ENCODE data around the gene CRTC1.

Gene CRTC1, protein sequence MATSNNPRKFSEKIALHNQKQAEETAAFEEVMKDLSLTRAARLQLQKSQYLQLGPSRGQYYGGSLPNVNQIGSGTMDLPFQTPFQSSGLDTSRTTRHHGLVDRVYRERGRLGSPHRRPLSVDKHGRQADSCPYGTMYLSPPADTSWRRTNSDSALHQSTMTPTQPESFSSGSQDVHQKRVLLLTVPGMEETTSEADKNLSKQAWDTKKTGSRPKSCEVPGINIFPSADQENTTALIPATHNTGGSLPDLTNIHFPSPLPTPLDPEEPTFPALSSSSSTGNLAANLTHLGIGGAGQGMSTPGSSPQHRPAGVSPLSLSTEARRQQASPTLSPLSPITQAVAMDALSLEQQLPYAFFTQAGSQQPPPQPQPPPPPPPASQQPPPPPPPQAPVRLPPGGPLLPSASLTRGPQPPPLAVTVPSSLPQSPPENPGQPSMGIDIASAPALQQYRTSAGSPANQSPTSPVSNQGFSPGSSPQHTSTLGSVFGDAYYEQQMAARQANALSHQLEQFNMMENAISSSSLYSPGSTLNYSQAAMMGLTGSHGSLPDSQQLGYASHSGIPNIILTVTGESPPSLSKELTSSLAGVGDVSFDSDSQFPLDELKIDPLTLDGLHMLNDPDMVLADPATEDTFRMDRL

DNA sequence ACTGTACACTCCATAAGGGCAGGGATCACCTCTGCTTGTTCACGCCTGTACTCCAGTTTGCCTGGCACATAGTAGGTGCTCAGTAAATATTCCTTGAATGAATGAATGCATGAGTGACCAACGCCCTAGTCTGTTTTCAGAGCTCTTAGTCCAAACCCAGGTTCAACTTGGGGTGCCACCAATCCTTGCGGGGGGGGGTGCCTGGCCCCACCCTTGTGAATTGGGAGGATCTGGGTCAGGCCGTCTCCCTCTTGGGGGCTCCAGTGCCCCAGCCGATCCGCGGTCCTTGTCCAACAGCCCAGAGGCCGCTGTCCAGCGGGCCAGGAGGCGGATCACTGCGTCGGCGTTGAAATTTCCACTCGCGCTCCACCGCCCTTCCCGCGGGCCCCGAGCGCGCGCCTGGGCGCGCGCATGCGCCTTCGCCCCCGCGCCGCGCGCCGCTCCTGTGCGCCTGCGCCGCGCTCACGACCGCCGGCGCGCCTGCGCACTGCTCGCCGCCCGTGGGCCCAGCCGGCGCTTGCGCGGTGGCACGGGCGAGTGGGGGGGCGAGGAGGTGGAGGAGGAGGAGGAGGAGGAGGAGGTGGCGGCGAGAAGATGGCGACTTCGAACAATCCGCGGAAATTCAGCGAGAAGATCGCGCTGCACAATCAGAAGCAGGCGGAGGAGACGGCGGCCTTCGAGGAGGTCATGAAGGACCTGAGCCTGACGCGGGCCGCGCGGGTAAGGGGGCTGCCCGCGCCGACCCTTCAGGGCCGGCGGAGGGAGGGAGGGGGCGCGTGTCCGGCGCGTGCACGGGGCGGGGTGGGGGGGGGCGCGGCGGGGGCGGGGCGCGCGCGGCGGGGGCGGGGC, at the start of gene CRTC1:
TSS of gene CRTC1 (plus strand) at position 572 of the 849 bp plus-strand sequence. CDS start at position 595, 23 bp downstream.
- DNase-seq (ENCODE audit: low spot score) = peak; percentile 98

DNA sequence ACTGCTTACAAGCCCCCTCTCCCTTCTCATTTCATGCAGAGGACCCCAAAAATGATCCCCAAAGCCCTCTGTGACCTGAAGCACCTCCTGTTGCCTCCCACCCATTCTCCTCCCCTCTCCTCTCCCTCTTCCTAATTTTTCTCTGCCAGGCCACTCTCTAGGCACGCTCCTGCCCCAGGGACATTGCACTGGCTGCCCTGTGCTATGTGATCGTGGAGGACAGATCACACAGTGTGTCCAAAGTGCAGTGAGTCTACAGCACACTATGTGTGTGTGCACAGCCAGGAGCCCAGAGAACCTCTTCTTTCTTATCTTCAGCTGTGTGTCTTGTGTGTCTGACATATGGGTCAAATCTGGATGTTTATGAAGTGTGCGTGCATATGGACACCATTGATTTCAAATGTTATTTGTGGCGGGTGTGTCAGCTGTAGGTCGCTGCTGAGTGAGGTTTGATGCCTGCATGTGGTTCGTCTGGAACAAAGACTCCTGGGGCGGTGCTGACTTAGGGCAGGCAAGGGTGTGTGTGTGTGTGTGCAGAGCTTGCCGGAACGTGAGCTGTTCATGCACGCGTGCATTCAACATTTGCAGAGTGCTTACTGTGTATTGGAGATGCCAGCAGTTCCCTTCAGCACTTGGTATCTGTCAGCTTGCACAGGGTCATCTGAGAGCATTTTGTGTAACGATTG, 48.7 kb upstream of the CRTC1 start:
- no peak for DNase-seq (ENCODE audit: low spot score)

DNA sequence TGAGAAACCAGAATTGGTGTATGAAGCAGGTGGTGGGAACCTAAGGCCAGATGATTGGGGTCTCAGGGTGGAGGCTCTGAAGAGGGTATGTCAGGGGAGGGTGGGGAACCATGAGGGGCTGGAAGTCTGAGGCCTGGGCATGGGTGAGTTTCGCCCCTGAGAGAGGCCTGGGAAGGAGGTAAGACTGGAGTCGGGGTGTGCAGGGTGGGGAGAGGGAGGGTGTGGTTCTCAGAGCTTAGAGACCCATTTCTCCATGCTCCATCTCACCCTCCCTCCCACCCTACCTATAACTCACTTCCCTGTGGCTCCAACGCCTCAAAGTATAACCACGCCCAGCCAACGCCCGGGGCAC, 47.7 kb upstream of the CRTC1 start:
- DNase-seq (ENCODE audit: low spot score) = no peak

DNA sequence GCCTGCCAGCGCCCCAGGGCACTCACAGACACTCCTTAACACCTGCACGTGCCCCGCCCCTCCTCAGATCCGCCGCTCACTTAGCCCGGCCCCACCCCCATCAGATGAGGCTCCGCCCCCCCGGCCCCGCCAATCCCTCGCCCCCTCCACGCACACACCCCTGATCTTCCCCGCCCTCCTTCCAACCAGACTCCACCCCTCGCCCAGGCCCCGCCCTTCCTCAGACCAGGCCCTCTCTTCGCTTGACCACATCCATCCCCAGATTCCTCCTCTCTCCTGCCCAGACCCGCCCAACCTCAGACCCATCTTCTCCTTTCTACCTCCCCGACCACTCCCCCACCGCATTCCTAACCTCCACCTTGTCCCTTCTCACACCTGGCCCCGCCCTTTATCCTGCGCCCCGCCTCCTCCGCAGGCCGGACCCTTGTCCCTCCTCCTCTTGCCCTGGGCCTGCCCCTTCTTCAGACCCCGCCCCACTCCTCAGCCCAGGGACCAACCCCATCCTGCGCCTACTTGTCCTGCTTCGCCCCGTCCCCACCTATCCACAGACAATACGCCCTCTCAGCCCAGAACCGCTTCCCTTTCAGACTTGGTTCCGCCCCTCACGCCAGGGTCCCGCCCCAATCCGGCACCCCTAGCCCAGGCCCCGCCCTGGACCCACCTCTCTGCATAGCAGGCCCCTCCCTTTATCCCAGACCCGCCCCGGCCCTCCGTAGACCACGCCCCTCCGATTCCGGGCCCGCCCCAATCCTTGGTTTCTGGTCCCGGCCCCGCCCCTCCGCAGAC, 47.1 kb upstream of the CRTC1 start:
- DNase-seq (ENCODE audit: low spot score) = peak; percentile 96

DNA sequence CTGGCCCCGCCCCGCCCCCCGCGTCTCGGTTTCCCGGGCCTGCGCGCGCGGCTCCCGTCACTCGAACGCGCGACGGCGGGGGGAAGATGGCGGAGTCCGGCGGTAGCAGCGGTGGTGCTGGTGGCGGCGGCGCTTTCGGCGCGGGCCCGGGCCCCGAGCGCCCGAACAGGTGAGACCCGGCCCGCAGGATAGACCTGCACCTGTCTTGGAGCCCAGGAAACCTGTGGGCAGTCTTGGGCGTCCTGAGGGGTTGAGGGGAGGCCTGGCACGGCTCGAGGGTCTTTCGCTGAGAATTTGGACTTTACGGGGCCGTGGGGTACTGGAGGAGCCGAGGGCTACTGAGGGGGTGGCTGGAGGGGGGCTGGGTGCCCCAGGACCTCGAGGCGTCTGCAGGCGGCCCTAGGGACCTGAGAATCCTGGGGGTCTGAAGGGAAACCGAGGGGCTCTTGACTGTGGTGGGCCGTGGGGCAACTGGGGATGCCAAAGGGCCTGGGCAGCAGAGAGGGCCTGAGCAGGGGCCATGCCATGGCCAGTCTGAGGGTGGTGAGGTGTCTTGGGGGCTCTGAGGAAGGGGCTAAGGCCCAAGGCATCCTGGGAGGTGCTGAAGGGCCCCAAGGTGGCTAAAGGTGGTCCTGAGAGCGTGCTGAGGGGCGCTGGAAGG, 46.4 kb upstream of the CRTC1 start, which contains the start of gene KLHL26:
TSS of gene KLHL26 (plus strand) at position 60 of the 661 bp plus-strand sequence. CDS start at position 87, 27 bp downstream.
- DNase-seq (ENCODE audit: low spot score) = no peak

DNA sequence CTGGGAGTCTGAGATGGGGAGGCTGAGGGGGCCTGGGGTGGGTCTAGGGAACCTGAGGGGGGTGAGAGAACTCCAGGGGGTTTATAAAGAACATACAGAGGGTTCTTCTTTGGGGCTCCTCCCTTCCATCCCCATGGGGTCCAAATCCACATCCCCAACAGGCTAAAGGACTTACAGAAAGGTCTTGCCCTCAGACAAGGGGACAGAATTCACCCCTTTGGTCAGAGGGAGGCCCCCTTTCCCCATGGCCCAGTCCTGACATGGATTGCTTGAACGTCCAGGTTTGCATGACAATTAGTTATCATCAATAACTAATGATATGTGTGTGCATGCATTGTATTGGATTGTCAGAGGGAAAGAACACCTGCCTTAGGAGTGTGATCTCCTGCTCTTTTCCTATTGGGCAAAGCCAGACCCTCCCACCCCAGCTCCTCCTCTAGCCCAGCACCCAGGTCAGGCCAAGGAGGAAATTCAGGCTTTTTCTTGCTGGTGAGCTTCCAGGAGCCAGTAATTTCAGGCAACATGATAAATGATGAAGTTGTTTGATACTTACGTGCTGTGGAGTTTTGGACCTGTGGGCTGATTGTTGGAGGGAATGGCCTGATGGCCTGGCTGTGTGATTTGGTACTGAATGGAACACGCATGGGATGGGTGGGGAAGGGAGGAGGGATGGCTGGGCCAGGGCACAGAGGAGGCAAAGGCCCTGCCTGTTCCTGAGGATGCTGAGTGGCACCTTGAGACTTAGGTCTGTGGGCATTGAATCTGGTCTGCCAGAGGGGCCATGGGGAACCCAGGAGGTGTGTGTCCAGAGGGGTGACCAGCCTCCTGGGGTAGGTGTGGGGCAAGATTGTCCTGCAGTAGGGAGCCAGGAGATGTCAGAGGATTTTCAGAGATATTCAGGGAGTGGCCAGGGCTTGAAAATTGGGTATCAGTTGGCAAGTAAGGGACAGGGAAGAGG, 45.5 kb upstream of the CRTC1 start:
- DNase-seq (ENCODE audit: low spot score) = peak; percentile 69

DNA sequence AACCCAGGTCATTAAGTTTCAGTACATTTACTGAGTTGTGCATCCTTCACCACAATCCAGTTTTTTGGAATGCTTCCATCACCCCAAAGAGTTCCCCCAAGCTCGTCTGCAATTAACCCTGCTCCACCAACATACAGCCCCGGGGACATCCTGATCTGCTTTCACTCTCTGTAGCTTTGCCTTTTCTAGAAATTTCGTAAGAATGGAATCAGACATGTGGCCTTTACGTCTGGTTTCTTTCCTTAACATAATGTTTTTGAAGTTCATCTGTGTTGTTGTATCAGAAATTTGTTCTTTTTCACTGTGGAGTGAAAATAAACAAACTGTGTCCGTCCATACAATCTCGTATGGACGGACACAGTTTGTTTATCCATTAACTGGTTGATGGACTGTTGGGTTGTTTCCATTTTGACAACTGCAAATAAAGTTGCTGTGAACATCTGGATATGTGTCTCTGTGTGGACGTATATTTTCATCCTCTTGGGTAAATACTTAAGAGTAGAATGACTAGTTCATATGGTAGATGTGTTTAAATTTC, 43.7 kb upstream of the CRTC1 start:
- no peak for DNase-seq (ENCODE audit: low spot score)

DNA sequence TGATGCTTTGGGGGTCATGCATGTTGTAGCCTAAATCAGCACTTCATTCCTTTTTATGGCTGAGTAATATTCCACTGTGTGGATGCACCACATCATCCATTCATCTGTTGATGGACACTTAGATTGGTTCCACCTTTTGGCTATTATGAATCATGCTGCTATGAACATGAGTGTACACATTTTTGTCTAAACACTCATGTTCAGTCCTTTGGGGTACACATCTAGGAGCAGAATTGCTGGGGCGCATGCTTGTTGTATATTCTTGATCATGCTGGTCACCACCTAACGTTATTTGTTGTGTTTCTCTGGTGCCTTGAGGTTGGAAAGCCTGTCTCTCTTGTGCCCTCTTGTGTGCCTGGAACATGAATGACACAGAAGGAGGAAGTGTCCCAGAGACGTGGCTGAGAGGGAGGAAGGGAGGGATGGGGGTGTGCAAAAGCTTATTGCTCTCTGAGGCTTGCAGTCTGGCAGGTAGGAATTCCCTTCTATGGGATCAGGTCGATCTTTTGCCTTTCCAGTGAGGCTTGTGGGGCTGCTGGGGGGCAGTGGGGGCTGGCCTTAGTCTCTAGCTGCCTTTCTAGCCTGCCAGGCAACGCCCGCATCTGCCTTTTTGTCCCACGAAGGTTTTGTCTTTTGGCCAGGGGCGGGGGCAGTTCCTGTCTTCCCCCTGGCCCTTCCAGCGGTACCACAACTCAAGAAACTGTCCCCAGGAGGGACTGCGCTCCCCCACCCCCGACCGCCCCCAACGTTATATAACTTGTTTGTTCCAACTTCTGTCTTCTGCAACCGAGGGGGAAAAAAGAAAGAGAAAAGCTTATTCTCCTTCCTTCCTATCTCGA, 39.1 kb upstream of the CRTC1 start:
- DNase-seq (ENCODE audit: low spot score) = no peak

DNA sequence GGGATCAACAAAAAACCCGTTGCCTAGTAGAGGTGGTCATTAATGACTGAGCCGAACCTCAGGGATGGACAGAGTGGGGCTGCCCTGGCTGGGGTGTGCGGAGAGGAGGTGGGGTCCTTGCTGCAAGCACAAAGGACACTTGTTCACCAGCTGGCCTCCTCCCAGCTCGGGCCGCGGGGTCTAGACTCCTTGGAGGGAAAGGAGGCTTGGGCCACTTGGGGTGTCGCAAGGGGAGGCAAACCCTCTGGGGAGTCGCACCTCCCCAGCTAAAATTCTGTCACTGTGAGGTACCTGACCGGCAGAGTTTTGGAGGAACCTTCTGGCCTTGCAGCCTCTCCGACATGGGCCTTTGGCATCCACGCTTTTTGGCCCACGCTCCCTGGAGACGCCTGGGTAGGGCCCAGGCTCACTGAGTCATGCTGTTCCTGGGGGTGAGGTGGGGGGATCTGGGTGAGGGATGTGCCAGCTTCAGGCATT, 38.4 kb upstream of the CRTC1 start:
- DNase-seq (ENCODE audit: low spot score) = no peak

DNA sequence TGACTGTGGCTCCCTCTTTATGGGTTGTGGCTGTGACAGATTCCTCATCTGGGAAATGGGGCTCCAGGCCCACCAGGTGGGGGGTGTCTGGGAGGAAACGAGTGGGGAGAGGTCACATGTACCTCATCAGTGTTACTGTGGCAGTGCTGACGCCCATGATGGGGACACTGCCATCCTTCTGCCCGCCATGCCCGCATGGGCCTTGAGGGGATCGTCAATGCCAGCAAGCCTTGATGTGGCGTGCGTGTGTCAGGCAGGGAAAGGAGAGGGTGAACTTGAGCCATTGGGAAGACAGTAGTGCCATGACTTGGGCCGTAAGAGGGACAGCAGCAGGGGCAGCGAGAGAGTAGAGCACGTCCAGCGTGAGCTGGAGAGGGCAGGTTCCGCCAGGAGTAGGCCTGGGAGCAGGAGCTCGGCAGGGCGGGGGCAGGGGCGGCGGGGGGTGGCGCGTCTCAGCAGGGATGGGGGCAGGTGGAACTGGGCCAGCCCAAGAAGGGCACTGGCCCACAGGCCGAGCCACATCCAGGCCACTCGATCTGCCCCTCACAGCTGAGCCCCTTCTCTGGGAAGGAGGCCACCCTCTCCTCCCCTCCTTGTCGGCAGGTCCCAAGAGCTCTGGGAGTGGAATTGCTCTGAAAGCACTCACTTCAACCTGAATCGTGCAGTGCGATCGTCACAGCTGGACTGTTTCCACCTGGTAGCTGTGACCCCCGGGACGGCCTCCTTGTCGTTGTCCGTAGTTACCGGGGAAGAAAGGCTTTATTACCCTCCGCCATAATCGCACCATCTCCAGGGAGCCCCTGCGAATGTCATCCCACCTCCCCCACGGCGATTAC, 36.7 kb upstream of the CRTC1 start:
- no peak for DNase-seq (ENCODE audit: low spot score)

DNA sequence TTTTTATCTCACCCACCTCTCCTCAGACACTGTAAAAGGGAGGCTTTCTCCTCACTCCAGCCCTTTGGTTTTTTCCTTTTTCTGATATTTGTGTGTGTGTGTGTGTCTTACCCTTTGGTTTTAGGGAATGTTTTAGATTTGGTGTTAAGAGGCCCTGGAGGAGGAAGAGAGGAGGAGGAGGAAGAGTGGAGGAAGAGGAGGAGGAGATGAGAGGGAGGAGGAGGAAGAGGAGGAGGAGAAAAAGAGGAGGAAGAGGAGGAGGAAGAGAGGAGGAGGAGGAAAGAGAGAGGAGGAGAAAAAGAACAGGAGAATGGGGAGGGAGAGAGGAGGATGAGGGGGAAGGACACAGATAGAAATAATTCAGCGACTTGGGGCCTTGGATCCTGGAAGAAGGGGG, 36.1 kb upstream of the CRTC1 start:
- no peak for DNase-seq (ENCODE audit: low spot score)

DNA sequence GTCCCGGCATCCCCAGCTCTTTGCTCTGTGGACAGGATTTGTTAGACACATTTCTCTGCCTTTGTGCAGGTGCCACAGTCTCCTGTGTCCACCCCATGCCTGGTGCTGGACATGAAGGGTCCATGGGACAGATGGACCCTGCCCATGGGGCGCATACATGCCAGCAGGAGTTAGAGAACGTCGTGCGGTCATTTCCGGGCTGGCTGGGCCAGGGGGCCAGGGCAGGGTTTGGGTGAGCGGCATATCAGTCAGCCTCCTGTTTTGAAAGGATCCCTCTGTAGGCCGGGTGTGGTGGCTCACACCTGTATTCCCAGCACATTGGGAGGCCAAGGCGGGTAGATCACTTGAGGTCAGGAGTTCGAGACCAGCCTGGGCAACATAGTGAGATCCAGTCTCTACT, 35.7 kb upstream of the CRTC1 start:
- DNase-seq (ENCODE audit: low spot score) = no peak

DNA sequence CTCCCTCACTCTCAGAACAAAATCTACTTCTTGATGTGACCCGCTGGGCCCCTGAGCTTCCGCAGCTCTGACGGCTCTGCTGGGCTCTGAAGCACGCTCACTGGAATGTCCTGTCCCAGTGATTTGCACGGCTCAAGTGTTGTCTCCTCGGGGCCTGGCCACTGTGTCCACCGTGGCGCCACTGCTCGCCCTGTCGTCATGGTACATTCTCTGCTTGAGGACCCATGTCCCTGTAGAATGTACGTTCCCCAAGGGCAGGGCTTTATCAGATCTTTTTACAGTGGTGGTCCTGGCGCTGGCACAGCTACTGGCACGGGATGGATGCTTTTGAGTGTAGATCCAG, 34.5 kb upstream of the CRTC1 start:
- DNase-seq (ENCODE audit: low spot score) = no peak

DNA sequence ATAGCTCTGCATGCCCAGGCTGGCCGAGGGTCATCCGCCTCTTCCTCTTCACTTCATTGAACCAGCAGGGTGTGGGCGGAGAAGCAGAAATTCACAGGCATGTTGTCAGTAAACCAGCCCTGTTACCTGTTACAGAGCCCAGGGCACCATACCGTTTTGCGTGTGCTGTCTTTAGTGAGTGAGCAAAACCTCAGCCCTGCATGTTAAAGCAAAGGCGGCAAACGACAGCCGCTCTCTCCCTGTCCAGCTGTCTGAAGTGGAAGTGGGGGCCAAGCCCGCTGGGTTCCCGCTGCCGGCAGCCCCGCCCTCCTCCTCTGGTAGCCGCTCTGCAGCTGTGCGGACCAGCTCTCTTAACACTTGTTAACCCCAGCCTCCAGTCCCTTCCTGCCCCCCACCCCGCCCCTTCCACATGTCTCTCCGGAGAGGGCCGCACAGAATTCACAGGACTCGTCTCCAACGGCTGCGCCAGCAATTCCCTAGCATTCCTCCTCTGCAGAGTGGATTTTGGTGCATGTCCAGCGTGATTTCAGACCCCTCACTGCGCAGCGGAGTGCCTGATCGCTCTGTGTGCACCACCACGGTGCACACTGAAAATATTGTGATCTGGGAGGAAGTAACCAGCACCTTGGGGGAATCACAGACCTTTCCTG, 34.0 kb upstream of the CRTC1 start:
- DNase-seq (ENCODE audit: low spot score) = peak; percentile 57

DNA sequence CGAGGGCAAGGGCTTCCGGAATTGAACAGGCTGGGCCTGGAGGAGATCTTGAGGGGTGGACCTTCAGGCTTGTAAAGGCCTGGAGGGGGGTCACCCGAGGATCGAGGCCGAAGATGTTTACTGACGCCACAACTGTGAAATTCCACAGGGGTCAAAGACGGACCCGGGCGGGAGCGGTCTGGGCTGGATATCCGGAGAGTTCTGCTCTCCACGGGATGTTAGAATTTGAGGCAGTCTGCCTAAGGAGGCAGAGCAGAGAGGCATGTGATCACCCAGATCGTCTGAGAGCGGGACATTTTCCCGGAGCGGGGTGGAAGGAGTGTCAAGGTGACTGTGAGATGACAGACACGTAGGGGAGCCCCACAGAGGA, 33.5 kb upstream of the CRTC1 start:
- no peak for DNase-seq (ENCODE audit: low spot score)

DNA sequence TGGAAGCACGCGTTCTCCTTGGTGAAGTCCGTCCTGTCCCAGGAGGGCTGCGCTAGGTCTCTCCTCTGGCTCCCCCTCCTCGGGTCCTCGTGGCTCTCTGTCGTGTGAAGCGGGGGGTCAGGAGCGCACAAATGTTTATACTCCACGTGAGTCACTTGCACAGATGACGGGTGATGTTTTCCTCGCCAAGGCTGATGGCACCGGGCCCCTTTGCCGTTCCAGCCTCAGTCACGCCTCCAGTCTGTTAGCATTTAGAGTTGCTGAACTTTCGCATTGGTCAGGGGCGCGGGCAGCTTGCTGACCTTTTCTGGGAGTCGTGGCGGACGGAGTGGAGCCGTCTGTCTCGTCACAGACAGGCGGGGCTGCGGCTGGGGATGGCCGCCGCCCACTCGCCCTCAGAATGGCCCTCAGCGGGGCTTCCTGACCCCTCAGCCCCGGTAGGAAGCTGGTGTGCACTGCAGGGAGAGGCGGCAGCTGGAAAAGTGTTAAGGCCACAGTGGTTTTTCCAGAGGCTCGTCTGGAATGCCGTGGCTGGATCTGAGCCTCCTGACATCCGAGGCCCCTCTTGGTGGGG, 32.9 kb upstream of the CRTC1 start:
- peak; percentile 61 for DNase-seq (ENCODE audit: low spot score)

DNA sequence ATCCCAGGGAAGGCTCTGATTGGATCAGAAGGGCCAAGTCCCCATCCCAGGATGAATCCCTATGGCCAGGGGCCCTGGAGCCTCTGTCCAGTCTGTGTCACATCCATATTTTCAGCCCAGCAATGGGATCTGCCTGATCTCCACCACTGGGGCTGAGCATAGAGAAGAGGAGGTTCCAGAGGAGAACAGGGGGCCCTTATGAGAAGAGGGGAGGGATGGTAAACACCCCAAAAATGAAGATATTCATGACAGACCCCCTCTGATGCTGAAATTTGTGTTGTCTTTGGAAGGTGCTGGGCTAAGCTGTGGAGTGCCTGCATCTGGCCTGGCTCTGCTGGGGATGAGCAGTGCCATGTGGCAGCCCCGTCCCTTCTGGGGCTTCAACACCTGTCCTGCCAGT, 32.2 kb upstream of the CRTC1 start:
- no peak for DNase-seq (ENCODE audit: low spot score)

Measured in iPS-NIHi11 (cell line).